Stimulated activated CD4-positive, alpha-beta T cell treated with anti-CD3 and anti-CD28 coated beads, TNF-alpha, amount 100 ng/mL, for 48 hours (primary cell): ENCODE results near the gene RHBG.

Experiments used
- DNase-seq, 3 donors: peaks; one replicate each; pipeline ENCODE4 v3.0.0-alpha.2; 2020; ENCODE audit warnings: low read depth in 3 of 3

RHBG gene

GRCh38 chr1:156406251-156406650 lies 37.2 kb downstream of the RHBG start:
- no peak for DNase-seq

GRCh38 chr1:156407344-156407743 lies 38.3 kb downstream of the RHBG start:
- DNase-seq: no peak

- DNase-seq: no peak
These were observed 38.7 kb downstream of the RHBG start for GRCh38 chr1:156407760-156408159.

- DNase-seq: no peak
These were observed 40.4 kb downstream of the RHBG start for GRCh38 chr1:156409439-156409838.

GRCh38 chr1:156410238-156410637 lies 41.2 kb downstream of the RHBG start:
- no peak for DNase-seq

- no peak for DNase-seq
These were observed 41.7 kb downstream of the RHBG start for GRCh38 chr1:156410740-156411139.

GRCh38 chr1:156412653-156413321 lies 43.8 kb downstream of the RHBG start:
- no peak for DNase-seq

- no peak for DNase-seq
These were observed 44.6 kb downstream of the RHBG start for GRCh38 chr1:156413391-156414246.

- no peak for DNase-seq
These were observed 45.6 kb downstream of the RHBG start for GRCh38 chr1:156414461-156415064.

GRCh38 chr1:156416993-156417392 lies 48.0 kb downstream of the RHBG start:
- no peak for DNase-seq

GRCh38 chr1:156417401-156418020 lies 48.5 kb downstream of the RHBG start:
- DNase-seq: no peak

GRCh38 chr1:156418416-156419070 lies 49.5 kb downstream of the RHBG start:
- DNase-seq: no peak

GRCh38 chr1:156419854-156420204 lies 50.8 kb downstream of the RHBG start:
- no peak for DNase-seq

GRCh38 chr1:156420205-156421061 lies 51.4 kb downstream of the RHBG start:
- DNase-seq: no peak

- peak; percentile 46 to 70 (median 52) for DNase-seq
These were observed 52.3 kb downstream of the RHBG start for GRCh38 chr1:156421062-156421938.

GRCh38 chr1:156421939-156422601 lies 53.1 kb downstream of the RHBG start:
- no peak for DNase-seq

GRCh38 chr1:156422602-156423091 lies 53.6 kb downstream of the RHBG start:
- DNase-seq: no peak

GRCh38 chr1:156423422-156424352 lies 54.7 kb downstream of the RHBG start:
- no peak for DNase-seq
